GM19455 (cell line): ENCODE results near the gene PAQR8.

Experiments
- ATAC-seq: cut with Tn5 transposase; IDR thresholded peaks from one replicate; pipeline ENCODE4 v1.9.1; 2021; ENCODE audit not compliant: unreplicated experiment

PAQR8 gene

GRCh38 chr6:52457096-52457495, 95.1 kb downstream of the PAQR8 start:
- ATAC-seq: no peak
